GM23338 (cell line): ENCODE data around the gene ANOS1.

Experiments
- EZH2phosphoT487 ChIP-seq: fragments of 200-600 bp; sonication (generic); IDR thresholded peaks from one replicate; pipeline ENCODE4 v1.8.1; 2018; ENCODE audit warnings: antibody characterized with exemption; ENCODE audit not compliant: unreplicated experiment
- POLR2AphosphoS5 ChIP-seq: IDR thresholded peaks from 2 replicates; pipeline ENCODE4 v1.6.1; 2016; ENCODE audit warnings: antibody characterized with exemption, low read depth
- TF ChIP-seq, protein P1 (sequence below), 2 experiments: fragments of 200-600 bp in 1 of 2; sonication (generic) in 1 of 2; conservative IDR thresholded peaks; 2 replicates each; pipeline versions ENCODE4 v1.5.1 to v1.6.1; 2016 to 2017; ENCODE audit warnings: antibody characterized with exemption in 2 of 2, low read depth in 2 of 2, mild to moderate bottlenecking in 2 of 2, moderate library complexity in 1 of 2
- TF ChIP-seq, protein P2 (sequence below): IDR thresholded peaks from one replicate; pipeline ENCODE4 v1.6.1; 2018; ENCODE audit warnings: antibody characterized with exemption; ENCODE audit not compliant: unreplicated experiment

DNA sequence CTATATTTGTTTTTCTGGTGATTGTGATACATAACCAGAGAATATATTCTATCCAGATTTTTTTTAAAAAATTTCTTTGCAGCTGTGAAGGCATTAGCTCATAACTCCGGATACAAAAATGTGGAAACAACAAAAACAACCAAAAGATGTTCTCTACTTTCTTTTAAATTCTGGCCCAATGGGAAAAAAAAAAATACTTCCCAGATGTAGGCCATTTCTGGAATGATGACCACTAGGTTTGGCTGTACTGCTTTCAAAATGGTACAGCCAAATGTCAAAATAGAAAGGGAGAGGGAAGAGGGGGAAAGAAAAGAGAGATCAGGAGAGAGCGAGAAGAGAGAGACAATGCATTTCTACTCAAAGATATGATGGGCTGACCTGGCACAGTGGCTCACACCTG, 14.6 kb downstream of the ANOS1 start:
- TF ChIP-seq, protein P1, sequence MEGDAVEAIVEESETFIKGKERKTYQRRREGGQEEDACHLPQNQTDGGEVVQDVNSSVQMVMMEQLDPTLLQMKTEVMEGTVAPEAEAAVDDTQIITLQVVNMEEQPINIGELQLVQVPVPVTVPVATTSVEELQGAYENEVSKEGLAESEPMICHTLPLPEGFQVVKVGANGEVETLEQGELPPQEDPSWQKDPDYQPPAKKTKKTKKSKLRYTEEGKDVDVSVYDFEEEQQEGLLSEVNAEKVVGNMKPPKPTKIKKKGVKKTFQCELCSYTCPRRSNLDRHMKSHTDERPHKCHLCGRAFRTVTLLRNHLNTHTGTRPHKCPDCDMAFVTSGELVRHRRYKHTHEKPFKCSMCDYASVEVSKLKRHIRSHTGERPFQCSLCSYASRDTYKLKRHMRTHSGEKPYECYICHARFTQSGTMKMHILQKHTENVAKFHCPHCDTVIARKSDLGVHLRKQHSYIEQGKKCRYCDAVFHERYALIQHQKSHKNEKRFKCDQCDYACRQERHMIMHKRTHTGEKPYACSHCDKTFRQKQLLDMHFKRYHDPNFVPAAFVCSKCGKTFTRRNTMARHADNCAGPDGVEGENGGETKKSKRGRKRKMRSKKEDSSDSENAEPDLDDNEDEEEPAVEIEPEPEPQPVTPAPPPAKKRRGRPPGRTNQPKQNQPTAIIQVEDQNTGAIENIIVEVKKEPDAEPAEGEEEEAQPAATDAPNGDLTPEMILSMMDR (conservative IDR thresholded peaks at IDR 0.05; ENCODE audit: low read depth in 2 of 2), result no peak
- TF ChIP-seq POLR2AphosphoS5 (no peak), EZH2phosphoT487 (no peak)
- TF ChIP-seq, protein P2, sequence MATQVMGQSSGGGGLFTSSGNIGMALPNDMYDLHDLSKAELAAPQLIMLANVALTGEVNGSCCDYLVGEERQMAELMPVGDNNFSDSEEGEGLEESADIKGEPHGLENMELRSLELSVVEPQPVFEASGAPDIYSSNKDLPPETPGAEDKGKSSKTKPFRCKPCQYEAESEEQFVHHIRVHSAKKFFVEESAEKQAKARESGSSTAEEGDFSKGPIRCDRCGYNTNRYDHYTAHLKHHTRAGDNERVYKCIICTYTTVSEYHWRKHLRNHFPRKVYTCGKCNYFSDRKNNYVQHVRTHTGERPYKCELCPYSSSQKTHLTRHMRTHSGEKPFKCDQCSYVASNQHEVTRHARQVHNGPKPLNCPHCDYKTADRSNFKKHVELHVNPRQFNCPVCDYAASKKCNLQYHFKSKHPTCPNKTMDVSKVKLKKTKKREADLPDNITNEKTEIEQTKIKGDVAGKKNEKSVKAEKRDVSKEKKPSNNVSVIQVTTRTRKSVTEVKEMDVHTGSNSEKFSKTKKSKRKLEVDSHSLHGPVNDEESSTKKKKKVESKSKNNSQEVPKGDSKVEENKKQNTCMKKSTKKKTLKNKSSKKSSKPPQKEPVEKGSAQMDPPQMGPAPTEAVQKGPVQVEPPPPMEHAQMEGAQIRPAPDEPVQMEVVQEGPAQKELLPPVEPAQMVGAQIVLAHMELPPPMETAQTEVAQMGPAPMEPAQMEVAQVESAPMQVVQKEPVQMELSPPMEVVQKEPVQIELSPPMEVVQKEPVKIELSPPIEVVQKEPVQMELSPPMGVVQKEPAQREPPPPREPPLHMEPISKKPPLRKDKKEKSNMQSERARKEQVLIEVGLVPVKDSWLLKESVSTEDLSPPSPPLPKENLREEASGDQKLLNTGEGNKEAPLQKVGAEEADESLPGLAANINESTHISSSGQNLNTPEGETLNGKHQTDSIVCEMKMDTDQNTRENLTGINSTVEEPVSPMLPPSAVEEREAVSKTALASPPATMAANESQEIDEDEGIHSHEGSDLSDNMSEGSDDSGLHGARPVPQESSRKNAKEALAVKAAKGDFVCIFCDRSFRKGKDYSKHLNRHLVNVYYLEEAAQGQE, result no peak
